ENCODE measurements around the gene PABPC4L. TPM values are rescaled to one million over a fixed set of nuclear protein-coding genes. Genes with fewer than 3 reads are reported as not detected.
"Not testable (repeated sequence)": the region's sequence is repeated elsewhere in the genome, so short reads cannot be mapped to it uniquely, and the experiment has no call there.

PABPC4L gene
- total RNA-seq, 2 donors from 2014 or later: 2.2 to 3.5 TPM

DNA sequence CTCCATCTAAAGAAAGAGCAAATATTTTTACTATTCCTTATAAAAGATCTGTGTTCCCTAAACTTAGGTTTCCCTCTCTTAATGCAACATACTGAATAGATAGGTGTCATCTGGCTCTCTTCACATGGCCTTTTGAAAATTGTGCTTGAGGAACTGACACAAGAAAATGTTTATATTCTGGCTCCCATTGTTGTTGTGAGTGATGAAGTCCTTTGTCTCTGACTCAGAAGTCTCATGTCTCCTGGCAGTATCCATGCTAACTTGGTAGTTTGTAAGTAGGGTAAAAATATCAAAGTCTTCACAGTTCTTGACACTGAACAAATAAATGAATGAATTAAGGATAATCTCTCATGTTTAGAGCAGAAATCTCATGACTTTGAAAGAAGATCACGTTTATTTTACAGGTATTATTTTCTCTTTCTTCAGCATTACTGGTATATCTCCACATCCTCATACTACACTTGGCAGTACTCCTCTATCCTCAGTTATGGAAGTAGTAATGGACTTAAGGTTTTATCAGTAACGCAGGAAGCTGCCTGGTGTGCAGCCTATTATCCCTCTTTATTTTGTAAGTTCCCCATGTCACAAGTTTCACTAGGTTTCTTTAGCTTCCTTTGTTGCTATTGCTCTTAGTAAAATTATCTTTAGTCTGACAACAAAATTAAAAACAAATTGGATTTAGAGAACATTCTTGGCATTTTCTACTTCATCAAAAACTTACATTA, 14.2 kb upstream of the PABPC4L start:
- ATAC-seq (ENCODE audit: insufficient number of reproducible peaks, low FRiP score, low read depth): no peak
- no peaks in the 10 kb centered on the region for H3K27me3 ChIP-seq (replicated peaks; ENCODE audit: insufficient read depth)
- H3K9me3 ChIP-seq: no peaks in the 10 kb centered on the region
- H3K27ac ChIP-seq: no peak overlapping the region
- no peak for DNase-seq (ENCODE audit: low spot score)
- TF ChIP-seq, protein P1, sequence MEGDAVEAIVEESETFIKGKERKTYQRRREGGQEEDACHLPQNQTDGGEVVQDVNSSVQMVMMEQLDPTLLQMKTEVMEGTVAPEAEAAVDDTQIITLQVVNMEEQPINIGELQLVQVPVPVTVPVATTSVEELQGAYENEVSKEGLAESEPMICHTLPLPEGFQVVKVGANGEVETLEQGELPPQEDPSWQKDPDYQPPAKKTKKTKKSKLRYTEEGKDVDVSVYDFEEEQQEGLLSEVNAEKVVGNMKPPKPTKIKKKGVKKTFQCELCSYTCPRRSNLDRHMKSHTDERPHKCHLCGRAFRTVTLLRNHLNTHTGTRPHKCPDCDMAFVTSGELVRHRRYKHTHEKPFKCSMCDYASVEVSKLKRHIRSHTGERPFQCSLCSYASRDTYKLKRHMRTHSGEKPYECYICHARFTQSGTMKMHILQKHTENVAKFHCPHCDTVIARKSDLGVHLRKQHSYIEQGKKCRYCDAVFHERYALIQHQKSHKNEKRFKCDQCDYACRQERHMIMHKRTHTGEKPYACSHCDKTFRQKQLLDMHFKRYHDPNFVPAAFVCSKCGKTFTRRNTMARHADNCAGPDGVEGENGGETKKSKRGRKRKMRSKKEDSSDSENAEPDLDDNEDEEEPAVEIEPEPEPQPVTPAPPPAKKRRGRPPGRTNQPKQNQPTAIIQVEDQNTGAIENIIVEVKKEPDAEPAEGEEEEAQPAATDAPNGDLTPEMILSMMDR (IDR thresholded peaks at IDR 0.05): no peak
- H3K4me1 ChIP-seq (ENCODE audit: control insufficient read depth in 1 of 2, low read depth in 2 of 2): no peaks in the 10 kb centered on the region
- no peak overlapping the region for H3K4me3 ChIP-seq
- no peaks in the 10 kb centered on the region for H3K36me3 ChIP-seq

DNA sequence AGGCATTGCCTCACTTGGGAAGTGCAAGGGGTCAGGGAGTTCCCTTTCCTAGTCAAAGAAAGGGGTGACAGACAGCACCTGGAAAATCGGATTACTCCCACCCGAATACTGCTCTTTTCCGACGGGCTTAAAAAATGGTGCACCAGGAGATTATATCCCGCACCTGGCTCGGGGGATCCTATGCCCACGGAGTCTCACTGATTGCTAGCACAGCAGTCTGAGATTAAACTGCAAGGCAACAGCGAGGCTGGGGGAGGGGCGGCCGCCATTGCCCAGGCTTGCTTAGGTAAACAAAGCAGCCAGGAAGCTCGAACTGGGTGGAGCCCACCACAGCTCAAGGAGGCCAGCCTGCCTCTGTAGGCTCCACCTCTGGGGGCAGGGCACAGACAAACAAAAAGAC, 6.4 kb upstream of the PABPC4L start:
- not testable (repeated sequence) for H3K27ac ChIP-seq; H3K36me3 ChIP-seq; ATAC-seq (ENCODE audit: insufficient number of reproducible peaks, low FRiP score, low read depth); H3K4me1 ChIP-seq (ENCODE audit: control insufficient read depth in 1 of 2, low read depth in 2 of 2); H3K9me3 ChIP-seq; H3K4me3 ChIP-seq; H3K27me3 ChIP-seq (replicated peaks; ENCODE audit: insufficient read depth); DNase-seq (ENCODE audit: low spot score)

DNA sequence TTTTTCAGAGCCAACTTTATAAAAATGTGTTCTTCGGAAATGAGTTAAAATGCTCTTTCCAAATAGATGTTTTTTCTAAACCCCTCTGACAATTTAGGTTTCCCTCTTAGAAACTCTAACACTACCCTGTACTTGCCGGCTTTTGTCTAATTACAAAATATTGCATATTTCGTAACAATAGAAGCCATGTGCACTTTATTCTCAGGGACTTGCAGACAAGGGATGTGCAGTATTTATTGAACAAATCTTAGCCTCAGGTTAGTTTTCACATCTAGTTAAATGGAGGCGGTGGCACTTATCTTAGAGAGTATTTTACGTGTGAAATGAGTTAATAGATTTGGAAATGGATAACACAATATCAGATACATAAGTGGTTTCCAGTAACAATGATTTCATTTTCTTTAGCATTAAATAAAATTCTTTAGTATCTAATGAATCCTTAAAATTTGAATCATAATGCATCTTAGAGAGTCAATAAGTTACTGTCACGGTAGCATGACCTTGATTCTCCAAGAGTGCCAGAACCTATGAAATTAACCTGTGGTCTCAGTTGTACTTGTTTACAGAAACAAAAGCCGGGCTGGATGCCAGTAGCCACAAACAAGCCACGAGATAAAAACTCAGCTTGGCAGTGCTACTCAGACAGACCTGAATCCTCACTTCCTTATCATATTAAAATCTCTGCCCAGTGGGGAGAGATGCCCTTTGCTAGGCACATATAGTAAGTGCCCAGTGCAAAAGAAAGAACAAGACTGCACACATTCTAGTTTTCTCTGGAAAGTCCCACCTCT, 772 bp upstream of the PABPC4L start:
- ATAC-seq (ENCODE audit: insufficient number of reproducible peaks, low FRiP score, low read depth) (no peak), DNase-seq (ENCODE audit: low spot score) (no peak)
- H3K27me3 ChIP-seq (replicated peaks; ENCODE audit: insufficient read depth): no peaks in the 10 kb centered on the region
- H3K4me3 ChIP-seq: peak overlapping the region; percentile 90
- TF ChIP-seq, protein P1 (IDR thresholded peaks at IDR 0.05): no peak
- peak overlapping the region in 1 of 2 donors; percentile 85 for H3K27ac ChIP-seq
- H3K4me1 ChIP-seq (ENCODE audit: control insufficient read depth in 1 of 2, low read depth in 2 of 2): peaks cover 4 to 15% of the 10 kb centered on the region in 2 donors
- H3K36me3 ChIP-seq: no peaks in the 10 kb centered on the region
- no peaks in the 10 kb centered on the region for H3K9me3 ChIP-seq

GRCh38 chr4:134200811-134201215, 776 bp downstream of the PABPC4L start:
- H3K36me3 ChIP-seq: no peaks in the 10 kb centered on the region
- no peaks in the 10 kb centered on the region for H3K27me3 ChIP-seq (replicated peaks; ENCODE audit: insufficient read depth)
- ATAC-seq (ENCODE audit: insufficient number of reproducible peaks, low FRiP score, low read depth) (peak; percentile 54), DNase-seq (ENCODE audit: low spot score) (no peak)
- H3K9me3 ChIP-seq: no peaks in the 10 kb centered on the region
- TF ChIP-seq, protein P1 (IDR thresholded peaks at IDR 0.05): no peak
- peak overlapping the region; percentile 60 to 85 for H3K27ac ChIP-seq
- H3K4me1 ChIP-seq (ENCODE audit: control insufficient read depth in 1 of 2, low read depth in 2 of 2): peaks cover 4 to 15% of the 10 kb centered on the region in 2 donors
- peak overlapping the region; percentile 90 for H3K4me3 ChIP-seq

GRCh38 chr4:134189949-134190348, 11.6 kb downstream of the PABPC4L start:
- TF ChIP-seq, protein P1 (IDR thresholded peaks at IDR 0.05): no peak
- Histone ChIP-seq H3K4me1 (ENCODE audit: control insufficient read depth in 1 of 2, low read depth in 2 of 2) (no peaks in the 10 kb centered on the region), H3K27me3 (replicated peaks; ENCODE audit: insufficient read depth) (no peaks in the 10 kb centered on the region), H3K27ac (no peak overlapping the region), H3K36me3 (no peaks in the 10 kb centered on the region), H3K4me3 (no peak overlapping the region), H3K9me3 (no peaks in the 10 kb centered on the region)
- ATAC-seq (ENCODE audit: insufficient number of reproducible peaks, low FRiP score, low read depth) (no peak), DNase-seq (ENCODE audit: low spot score) (no peak)

Data from thoracic aorta (tissue), 2 donors.